ENCODE measurements around the gene TARDBP. TPM values are rescaled to one million over a fixed set of nuclear protein-coding genes. Genes with fewer than 3 reads are reported as not detected.

The TARDBP gene
- total and polyA plus RNA-seq, 9 of the 15 experiments (the other 6 are each of a cell fraction or from before 2014, with no cell fraction given): 122 to 515 (median 243) TPM

DNA sequence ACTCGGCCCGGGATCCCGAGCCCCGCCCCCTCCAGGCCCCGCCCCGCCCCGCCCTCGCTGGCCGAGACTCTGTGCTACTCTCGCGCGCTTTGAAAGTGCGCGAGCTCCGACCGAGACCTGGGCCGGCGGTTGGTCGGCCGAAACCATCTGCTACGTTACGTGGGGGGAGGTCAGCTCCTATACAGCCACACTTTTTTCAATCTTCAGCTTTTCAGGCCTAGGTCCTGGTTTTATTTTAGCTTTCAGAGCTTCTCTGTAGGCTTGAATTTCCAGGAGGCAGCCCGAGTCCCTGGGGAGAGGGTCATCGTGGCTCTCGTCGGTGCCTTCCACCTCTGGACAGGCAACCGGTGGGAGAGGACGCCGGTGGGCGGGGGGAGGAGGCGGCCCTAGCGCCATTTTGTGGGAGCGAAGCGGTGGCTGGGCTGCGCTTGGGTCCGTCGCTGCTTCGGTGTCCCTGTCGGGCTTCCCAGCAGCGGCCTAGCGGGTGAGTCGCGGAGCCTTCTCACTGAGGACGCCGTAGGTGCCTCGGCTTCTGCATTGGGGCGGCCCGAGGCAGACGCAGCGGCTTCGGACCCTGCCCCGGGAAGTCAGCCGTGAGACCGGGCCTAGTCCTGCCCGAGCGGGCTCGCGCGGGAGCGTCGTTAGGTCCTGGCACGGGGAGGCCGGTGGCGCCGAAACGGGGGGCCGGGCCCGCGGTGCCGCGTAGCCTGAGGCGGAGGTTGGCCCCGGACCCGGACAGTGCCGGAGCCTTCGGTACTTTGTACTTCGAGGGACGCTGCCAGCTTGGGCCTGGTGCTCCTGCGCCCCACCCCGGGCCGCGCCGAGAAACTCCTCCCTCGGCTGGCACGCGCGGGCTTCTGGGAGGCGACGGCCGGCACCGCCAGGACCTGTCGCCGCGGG lies at the start of gene TARDBP (continued):
- TF ChIP-seq, protein P1, sequence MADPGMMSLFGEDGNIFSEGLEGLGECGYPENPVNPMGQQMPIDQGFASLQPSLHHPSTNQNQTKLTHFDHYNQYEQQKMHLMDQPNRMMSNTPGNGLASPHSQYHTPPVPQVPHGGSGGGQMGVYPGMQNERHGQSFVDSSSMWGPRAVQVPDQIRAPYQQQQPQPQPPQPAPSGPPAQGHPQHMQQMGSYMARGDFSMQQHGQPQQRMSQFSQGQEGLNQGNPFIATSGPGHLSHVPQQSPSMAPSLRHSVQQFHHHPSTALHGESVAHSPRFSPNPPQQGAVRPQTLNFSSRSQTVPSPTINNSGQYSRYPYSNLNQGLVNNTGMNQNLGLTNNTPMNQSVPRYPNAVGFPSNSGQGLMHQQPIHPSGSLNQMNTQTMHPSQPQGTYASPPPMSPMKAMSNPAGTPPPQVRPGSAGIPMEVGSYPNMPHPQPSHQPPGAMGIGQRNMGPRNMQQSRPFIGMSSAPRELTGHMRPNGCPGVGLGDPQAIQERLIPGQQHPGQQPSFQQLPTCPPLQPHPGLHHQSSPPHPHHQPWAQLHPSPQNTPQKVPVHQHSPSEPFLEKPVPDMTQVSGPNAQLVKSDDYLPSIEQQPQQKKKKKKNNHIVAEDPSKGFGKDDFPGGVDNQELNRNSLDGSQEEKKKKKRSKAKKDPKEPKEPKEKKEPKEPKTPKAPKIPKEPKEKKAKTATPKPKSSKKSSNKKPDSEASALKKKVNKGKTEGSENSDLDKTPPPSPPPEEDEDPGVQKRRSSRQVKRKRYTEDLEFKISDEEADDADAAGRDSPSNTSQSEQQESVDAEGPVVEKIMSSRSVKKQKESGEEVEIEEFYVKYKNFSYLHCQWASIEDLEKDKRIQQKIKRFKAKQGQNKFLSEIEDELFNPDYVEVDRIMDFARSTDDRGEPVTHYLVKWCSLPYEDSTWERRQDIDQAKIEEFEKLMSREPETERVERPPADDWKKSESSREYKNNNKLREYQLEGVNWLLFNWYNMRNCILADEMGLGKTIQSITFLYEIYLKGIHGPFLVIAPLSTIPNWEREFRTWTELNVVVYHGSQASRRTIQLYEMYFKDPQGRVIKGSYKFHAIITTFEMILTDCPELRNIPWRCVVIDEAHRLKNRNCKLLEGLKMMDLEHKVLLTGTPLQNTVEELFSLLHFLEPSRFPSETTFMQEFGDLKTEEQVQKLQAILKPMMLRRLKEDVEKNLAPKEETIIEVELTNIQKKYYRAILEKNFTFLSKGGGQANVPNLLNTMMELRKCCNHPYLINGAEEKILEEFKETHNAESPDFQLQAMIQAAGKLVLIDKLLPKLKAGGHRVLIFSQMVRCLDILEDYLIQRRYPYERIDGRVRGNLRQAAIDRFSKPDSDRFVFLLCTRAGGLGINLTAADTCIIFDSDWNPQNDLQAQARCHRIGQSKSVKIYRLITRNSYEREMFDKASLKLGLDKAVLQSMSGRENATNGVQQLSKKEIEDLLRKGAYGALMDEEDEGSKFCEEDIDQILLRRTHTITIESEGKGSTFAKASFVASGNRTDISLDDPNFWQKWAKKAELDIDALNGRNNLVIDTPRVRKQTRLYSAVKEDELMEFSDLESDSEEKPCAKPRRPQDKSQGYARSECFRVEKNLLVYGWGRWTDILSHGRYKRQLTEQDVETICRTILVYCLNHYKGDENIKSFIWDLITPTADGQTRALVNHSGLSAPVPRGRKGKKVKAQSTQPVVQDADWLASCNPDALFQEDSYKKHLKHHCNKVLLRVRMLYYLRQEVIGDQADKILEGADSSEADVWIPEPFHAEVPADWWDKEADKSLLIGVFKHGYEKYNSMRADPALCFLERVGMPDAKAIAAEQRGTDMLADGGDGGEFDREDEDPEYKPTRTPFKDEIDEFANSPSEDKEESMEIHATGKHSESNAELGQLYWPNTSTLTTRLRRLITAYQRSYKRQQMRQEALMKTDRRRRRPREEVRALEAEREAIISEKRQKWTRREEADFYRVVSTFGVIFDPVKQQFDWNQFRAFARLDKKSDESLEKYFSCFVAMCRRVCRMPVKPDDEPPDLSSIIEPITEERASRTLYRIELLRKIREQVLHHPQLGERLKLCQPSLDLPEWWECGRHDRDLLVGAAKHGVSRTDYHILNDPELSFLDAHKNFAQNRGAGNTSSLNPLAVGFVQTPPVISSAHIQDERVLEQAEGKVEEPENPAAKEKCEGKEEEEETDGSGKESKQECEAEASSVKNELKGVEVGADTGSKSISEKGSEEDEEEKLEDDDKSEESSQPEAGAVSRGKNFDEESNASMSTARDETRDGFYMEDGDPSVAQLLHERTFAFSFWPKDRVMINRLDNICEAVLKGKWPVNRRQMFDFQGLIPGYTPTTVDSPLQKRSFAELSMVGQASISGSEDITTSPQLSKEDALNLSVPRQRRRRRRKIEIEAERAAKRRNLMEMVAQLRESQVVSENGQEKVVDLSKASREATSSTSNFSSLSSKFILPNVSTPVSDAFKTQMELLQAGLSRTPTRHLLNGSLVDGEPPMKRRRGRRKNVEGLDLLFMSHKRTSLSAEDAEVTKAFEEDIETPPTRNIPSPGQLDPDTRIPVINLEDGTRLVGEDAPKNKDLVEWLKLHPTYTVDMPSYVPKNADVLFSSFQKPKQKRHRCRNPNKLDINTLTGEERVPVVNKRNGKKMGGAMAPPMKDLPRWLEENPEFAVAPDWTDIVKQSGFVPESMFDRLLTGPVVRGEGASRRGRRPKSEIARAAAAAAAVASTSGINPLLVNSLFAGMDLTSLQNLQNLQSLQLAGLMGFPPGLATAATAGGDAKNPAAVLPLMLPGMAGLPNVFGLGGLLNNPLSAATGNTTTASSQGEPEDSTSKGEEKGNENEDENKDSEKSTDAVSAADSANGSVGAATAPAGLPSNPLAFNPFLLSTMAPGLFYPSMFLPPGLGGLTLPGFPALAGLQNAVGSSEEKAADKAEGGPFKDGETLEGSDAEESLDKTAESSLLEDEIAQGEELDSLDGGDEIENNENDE (IDR thresholded peaks at IDR 0.05; ENCODE audit: low read depth, low read length): no peak
- TF ChIP-seq ZNF589 (CRISPR knock-in tag; IDR thresholded peaks at IDR 0.05; ENCODE audit: low read depth): no peak
- TF ChIP-seq RUNX1 (IDR thresholded peaks at IDR 0.05; ENCODE audit: low read depth): no peak; the same call in 1 of the 2 replicates
- TF ChIP-seq SP2 (IDR thresholded peaks at IDR 0.05; ENCODE audit: extremely low read depth, low read depth, low read length, poor library complexity, severe bottlenecking): no peak
- no peak for TF ChIP-seq SMAD1 (IDR thresholded peaks at IDR 0.05; ENCODE audit: low read depth, low read length, partially characterized antibody)
- TF ChIP-seq CCAR2 (IDR thresholded peaks at IDR 0.05; ENCODE audit: low read depth, low read length): no peak
- TF ChIP-seq, protein P2, sequence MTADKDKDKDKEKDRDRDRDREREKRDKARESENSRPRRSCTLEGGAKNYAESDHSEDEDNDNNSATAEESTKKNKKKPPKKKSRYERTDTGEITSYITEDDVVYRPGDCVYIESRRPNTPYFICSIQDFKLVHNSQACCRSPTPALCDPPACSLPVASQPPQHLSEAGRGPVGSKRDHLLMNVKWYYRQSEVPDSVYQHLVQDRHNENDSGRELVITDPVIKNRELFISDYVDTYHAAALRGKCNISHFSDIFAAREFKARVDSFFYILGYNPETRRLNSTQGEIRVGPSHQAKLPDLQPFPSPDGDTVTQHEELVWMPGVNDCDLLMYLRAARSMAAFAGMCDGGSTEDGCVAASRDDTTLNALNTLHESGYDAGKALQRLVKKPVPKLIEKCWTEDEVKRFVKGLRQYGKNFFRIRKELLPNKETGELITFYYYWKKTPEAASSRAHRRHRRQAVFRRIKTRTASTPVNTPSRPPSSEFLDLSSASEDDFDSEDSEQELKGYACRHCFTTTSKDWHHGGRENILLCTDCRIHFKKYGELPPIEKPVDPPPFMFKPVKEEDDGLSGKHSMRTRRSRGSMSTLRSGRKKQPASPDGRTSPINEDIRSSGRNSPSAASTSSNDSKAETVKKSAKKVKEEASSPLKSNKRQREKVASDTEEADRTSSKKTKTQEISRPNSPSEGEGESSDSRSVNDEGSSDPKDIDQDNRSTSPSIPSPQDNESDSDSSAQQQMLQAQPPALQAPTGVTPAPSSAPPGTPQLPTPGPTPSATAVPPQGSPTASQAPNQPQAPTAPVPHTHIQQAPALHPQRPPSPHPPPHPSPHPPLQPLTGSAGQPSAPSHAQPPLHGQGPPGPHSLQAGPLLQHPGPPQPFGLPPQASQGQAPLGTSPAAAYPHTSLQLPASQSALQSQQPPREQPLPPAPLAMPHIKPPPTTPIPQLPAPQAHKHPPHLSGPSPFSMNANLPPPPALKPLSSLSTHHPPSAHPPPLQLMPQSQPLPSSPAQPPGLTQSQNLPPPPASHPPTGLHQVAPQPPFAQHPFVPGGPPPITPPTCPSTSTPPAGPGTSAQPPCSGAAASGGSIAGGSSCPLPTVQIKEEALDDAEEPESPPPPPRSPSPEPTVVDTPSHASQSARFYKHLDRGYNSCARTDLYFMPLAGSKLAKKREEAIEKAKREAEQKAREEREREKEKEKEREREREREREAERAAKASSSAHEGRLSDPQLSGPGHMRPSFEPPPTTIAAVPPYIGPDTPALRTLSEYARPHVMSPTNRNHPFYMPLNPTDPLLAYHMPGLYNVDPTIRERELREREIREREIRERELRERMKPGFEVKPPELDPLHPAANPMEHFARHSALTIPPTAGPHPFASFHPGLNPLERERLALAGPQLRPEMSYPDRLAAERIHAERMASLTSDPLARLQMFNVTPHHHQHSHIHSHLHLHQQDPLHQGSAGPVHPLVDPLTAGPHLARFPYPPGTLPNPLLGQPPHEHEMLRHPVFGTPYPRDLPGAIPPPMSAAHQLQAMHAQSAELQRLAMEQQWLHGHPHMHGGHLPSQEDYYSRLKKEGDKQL (CRISPR knock-in tag; IDR thresholded peaks at IDR 0.05; ENCODE audit: borderline replicate concordance): peak; percentile 88; the same call in 1 of the 2 replicates
- TF ChIP-seq ATF1 (CRISPR knock-in tag; IDR thresholded peaks at IDR 0.05): peak; percentile 37; the same call in 1 of the 2 replicates
- TF ChIP-seq ATF1 (tag; IDR thresholded peaks at IDR 0.05): peak; percentile 78

All from K562 (cell line).